Adipocyte (in vitro differentiated cells): ENCODE data around the gene GATAD2A.

Experiments
- DNase-seq: peaks from one replicate; pipeline ENCODE4 v3.0.0-alpha.2; 2015; ENCODE audit warnings: low read depth
- H3K27me3 ChIP-seq: replicated peaks from 2 replicates; pipeline ENCODE4 v1.7.0; 2013; ENCODE audit warnings: mild to moderate bottlenecking, low read length, moderate library complexity; ENCODE audit not compliant: control insufficient read depth, insufficient read depth
- H3K36me3 ChIP-seq: 2 replicates; pipeline ENCODE4 v1.7.0; 2013; ENCODE audit warnings: low read length, mild to moderate bottlenecking, moderate library complexity; ENCODE audit not compliant: control insufficient read depth, insufficient read depth, severe bottlenecking
- H3K4me1 ChIP-seq: 2 replicates; pipeline ENCODE4 v1.7.0; 2013; ENCODE audit warnings: mild to moderate bottlenecking, low read length, moderate library complexity; ENCODE audit not compliant: control insufficient read depth, insufficient read depth
- H3K4me3 ChIP-seq: 2 replicates; pipeline ENCODE4 v1.7.0; 2013; ENCODE audit warnings: mild to moderate bottlenecking, low read length, moderate library complexity
- H3K9ac ChIP-seq: 2 replicates; pipeline ENCODE4 v1.7.0; 2013; ENCODE audit warnings: mild to moderate bottlenecking, low read length, moderate library complexity
- H3K9me3 ChIP-seq: 2 replicates; pipeline ENCODE4 v1.7.0; 2013; ENCODE audit warnings: mild to moderate bottlenecking, low read length, moderate library complexity; ENCODE audit not compliant: control insufficient read depth

The GATAD2A gene

DNA sequence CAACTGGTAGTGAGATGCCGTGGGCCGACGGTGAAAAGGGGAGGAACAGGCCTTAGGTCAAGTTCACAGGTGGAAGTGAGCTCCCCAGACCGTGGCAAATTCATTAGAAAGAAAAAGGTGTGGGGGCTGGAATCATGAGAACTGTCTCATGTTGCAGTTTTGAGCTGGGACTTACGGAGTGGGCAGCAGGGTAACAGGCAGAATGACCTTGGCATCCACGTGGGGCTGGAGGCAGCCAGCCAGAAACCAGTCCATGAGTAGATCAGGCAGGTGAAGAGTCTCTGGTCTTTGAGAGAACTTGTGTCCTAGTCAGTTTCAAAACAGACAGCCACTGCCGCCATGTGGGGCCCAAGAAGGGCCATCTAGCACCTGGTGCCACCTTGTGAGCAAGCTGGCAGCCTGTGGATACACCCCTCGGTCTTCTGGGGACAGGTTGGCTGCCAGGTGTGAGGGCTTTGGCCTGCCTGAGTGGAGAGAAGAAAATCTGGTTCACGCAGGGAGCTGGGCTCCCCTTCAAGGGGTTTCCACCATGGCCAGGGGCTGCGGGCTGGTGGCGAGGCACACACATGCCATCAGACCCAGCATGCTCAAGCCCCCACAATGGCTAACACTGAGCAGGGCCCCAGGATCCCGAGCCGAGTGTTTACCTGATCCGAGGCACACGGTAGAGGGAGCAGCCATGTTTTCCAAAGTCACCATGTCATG is 86.0 kb downstream of the GATAD2A start:
- Histone ChIP-seq H3K9me3 (no peaks in the 10 kb centered on the region), H3K4me1 (peaks cover 22% of the 10 kb centered on the region), H3K36me3 (peaks cover 31% of the 10 kb centered on the region), H3K27me3 (no peaks in the 10 kb centered on the region), H3K4me3 (no peak overlapping the region), H3K9ac (no peak overlapping the region)
- no peak for DNase-seq

DNA sequence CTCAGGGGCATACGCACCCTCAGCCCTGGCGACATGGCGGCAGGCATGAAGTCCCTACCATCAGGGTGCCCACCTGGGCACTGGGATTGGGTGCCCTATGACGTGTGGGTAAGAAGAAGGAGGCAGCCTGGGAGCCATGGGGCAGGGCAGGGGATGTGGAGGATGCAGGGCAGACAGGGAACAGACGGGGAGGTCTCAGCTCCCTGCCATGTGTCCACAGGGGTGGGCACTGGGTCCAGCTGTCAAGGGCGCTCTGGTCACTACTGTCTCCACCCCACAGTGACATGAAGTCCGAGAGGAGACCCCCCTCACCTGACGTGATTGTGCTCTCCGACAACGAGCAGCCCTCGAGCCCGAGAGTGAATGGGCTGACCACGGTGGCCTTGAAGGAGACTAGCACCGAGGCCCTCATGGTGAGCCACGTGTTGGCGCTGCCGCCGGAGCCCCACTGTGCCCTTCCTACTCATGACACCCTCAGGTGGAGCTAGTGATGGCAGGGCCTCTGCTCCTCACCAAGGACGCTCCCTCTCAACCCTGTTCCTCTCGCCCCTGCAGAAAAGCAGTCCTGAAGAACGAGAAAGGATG is 86.6 kb downstream of the GATAD2A start:
- H3K36me3 ChIP-seq: peaks cover 35% of the 10 kb centered on the region
- no peaks in the 10 kb centered on the region for H3K9me3 ChIP-seq
- H3K4me3 ChIP-seq: no peak overlapping the region

DNA sequence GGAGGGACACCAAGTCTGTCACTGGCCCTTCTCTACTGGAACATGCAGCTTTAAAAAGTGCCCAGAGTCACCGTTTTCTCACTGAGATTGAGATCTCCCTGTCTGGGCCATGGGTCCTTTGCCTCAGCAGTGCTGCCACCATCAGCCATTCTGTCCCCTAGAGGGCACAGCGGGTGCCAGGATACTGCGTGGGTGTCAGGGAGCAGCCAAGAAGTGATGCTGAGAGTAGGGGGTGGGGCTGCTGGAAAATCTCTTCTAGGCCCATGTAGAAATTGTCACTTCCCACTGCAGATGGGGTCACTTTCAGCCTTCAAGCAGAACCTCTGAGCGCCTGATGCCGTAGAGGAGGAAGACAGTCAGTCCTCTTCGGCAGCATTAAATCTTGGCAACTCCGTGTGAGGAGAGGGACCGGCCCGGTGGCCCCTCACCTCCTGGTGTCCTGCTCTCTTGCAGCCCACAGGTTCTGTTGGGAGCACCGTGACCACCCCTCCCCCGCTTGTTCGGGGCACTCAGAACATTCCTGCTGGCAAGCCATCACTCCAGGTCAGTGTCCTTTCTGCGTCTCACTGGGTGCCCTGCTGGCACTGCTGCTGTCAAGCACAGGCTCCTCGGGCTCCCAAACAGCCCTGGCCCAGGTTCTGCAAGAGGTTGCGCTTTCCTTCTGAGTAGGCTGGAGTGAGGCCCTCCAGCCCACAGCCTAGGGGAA is 88.5 kb downstream of the GATAD2A start:
- Histone ChIP-seq H3K4me1 (peaks cover 13% of the 10 kb centered on the region), H3K4me3 (no peak overlapping the region), H3K9ac (no peak overlapping the region), H3K9me3 (no peaks in the 10 kb centered on the region), H3K36me3 (peaks cover 47% of the 10 kb centered on the region), H3K27me3 (no peaks in the 10 kb centered on the region)
- no peak for DNase-seq

More for the DNA sequence above, 86.6 kb downstream of the GATAD2A start:
- Histone ChIP-seq H3K9ac (no peak overlapping the region), H3K4me1 (peaks cover 22% of the 10 kb centered on the region), H3K27me3 (no peaks in the 10 kb centered on the region)
- DNase-seq: no peak

DNA sequence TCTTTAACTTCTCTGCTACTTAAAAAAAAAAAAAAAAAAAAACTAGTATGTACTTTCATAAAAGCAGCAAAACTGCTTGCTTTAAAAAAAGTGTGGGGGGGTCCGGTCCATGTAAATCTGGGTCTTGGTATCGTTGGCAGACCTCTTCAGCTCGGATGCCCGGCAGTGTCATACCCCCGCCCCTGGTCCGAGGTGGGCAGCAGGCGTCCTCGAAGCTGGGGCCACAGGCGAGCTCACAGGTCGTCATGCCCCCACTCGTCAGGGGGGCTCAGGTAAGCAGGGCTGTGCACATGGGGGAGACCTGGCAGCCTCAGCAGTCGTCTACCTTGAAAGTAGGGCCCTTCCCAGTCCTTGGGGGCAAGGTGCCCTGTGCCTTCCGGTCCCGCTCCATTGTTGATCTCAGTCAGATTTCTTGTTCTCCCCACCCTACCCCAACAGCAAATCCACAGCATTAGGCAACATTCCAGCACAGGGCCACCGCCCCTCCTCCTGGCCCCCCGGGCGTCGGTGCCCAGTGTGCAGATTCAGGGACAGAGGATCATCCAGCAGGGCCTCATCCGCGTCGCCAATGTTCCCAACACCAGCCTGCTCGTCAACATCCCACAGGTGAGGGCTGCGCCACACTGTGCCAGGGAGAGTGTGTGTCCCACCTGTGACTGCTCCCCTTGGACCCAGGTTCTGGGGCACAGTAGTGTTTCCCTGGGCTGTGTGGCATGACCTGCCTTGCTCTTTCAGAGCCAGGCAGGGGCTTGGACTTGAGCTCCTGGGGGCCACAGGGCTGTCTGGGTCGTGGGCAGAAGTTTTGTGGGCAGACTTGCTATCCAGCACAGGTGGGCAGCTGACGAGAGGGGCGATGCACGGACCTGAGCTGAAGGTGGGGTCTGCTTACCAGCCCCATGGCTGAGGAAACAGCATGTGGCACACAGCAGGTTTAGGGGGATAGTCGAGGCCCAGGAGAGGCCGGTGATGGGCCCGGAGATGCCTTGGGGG is 90.4 kb downstream of the GATAD2A start:
- no peak overlapping the region for H3K9ac ChIP-seq
- no peaks in the 10 kb centered on the region for H3K27me3 ChIP-seq
- H3K4me3 ChIP-seq: no peak overlapping the region
- no peaks in the 10 kb centered on the region for H3K4me1 ChIP-seq
- H3K36me3 ChIP-seq: peaks cover 65% of the 10 kb centered on the region
- no peaks in the 10 kb centered on the region for H3K9me3 ChIP-seq
- no peak for DNase-seq

DNA sequence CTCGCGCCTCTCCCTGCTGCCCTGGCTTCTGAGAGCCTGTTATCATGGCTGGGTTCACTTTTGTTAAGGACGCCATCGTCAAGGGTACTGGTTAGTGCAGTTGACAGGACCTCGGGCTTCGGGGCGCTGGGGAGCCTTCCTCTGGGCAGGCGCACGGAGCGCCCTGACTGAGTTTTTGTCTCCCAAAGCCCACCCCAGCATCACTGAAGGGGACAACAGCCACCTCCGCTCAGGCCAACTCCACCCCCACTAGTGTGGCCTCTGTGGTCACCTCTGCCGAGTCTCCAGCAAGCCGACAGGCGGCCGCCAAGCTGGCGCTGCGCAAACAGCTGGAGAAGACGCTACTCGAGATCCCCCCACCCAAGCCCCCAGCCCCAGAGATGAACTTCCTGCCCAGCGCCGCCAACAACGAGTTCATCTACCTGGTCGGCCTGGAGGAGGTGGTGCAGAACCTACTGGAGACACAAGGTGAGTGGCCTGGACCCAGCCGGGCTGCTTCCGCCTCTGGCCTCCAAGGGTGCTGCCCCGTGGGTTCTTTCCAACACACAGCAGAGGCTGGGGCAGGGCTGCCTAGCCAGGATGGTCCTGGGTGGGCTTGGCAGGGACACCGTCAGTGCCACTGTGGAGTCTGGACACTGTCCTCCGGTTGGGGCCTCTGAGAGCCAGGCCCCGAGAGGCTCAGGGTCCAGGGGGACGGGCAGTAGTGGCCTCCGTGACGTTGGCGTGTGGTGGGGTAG is 92.9 kb downstream of the GATAD2A start:
- Histone ChIP-seq H3K4me3 (no peak overlapping the region), H3K9me3 (no peaks in the 10 kb centered on the region), H3K36me3 (peaks cover 81% of the 10 kb centered on the region), H3K27me3 (no peaks in the 10 kb centered on the region), H3K9ac (no peak overlapping the region), H3K4me1 (no peaks in the 10 kb centered on the region)
- DNase-seq: no peak

DNA sequence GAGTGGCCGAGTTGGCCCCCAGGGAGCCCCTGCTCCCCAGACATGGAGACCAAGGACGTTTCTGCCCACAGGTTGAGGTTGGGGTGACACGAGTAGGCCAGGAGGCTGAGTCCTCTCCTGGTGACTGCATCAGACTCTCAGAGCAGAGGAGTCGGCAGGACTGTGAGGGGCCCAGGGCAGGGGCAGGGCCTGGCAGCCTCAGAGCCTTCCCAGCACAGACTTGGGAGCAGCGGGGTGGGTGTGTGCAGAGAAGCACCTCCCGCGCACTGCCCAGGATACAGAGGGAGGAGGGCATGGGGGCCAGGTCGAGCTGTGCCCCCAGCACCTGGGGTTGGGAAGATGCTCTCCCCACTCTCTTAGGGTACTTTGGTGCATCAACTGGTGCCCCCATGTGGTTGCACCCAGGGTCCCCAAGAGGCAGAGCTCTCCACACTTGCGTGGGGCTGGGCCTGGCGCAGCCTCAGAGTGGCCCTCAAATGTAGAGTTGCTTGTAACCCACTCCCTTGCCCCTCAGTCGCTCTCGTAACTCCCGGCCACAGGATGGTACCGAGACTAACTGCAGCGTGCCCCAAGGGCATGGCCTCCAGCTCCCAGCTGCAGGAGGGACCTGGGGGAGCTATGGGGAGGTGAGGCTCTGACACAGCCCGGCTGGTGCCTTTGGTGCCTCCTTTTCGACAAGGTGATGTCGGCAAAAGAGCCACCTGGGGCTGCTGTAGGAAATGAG is 94.0 kb downstream of the GATAD2A start:
- no peak for DNase-seq
- no peak overlapping the region for H3K9ac ChIP-seq
- peaks cover 82% of the 10 kb centered on the region for H3K36me3 ChIP-seq
- H3K27me3 ChIP-seq: no peaks in the 10 kb centered on the region
- no peaks in the 10 kb centered on the region for H3K9me3 ChIP-seq
- H3K4me1 ChIP-seq: no peaks in the 10 kb centered on the region
- no peak overlapping the region for H3K4me3 ChIP-seq

DNA sequence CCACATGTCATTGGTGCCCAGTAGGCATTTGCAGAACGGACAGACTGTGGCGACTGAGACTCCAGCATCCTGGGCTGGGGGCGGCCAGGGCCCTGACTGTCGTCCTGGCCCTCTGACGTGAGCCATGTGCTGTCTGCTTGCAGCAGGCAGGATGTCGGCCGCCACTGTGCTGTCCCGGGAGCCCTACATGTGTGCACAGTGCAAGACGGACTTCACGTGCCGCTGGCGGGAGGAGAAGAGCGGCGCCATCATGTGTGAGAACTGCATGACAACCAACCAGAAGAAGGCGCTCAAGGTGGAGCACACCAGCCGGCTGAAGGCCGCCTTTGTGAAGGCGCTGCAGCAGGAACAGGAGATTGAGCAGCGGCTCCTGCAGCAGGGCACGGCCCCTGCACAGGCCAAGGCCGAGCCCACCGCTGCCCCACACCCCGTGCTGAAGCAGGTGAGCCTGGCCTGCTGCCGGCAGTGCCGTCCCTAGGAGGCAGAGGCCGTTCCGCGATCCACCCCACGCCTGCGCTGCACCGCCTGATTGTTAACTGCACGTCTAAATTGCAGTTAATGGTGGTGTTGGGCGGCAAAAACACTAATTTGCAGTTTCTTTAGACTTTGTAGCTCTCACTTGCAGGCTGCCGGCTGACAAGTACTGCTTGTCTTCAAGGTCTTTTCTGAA is 95.6 kb downstream of the GATAD2A start:
- Histone ChIP-seq H3K4me1 (no peaks in the 10 kb centered on the region), H3K4me3 (no peak overlapping the region), H3K9ac (no peak overlapping the region), H3K36me3 (peaks cover 85% of the 10 kb centered on the region), H3K27me3 (no peaks in the 10 kb centered on the region), H3K9me3 (no peaks in the 10 kb centered on the region)
- DNase-seq: no peak

DNA sequence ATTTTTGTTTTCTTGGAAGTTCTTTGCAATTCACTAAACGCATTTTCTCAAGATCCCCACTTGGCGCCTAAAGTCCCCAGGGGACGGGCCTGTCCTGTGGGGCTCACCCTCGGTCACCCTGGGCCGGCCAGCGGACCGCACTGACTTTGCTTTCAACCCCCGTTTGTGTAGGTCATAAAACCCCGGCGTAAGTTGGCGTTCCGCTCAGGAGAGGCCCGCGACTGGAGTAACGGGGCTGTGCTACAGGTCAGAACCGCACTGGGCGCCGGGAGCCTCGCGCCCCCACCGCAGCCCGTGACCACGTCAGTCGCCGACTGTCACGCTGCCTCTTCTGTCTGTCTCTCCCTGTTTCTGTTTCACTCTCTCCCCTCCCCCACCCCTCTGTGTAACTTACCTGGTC is 96.3 kb downstream of the GATAD2A start:
- Histone ChIP-seq H3K27me3 (no peaks in the 10 kb centered on the region), H3K36me3 (peaks cover 85% of the 10 kb centered on the region), H3K4me3 (no peak overlapping the region), H3K9ac (no peak overlapping the region), H3K4me1 (no peaks in the 10 kb centered on the region), H3K9me3 (no peaks in the 10 kb centered on the region)
- no peak for DNase-seq

DNA sequence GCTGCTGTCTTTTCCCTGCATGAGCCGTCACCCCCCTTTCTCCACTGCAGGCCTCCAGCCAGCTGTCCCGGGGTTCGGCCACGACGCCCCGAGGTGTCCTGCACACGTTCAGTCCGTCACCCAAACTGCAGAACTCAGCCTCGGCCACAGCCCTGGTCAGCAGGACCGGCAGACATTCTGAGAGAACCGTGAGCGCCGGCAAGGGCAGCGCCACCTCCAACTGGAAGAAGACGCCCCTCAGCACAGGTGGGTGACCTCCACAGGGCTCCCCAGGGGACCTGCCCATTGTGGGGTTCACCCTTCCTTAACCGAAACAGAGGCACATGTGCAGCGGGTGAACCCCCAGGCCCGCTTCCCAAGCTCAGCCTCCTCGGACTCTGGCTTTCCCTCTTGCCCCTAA is 96.8 kb downstream of the GATAD2A start:
- no peak for DNase-seq
- Histone ChIP-seq H3K9ac (no peak overlapping the region), H3K36me3 (peaks cover 86% of the 10 kb centered on the region), H3K4me1 (no peaks in the 10 kb centered on the region), H3K9me3 (no peaks in the 10 kb centered on the region), H3K4me3 (no peak overlapping the region), H3K27me3 (no peaks in the 10 kb centered on the region)
